ENCODE results near the gene EN2. TPM values are rescaled to one million over a fixed set of nuclear protein-coding genes. Genes with fewer than 3 reads are reported as not detected.

EN2 gene
- total RNA-seq, 1 experiment from 2014 or later, result not detected

GRCh38 chr7:155483868-155484325 lies 26.0 kb downstream of the EN2 start:
- H3K4me3 ChIP-seq, result no peak overlapping the region
- no TSS peak for BruUV-seq (replicated peaks)
- peaks cover 5% of the 10 kb centered on the region; the same call in 1 of the 2 replicates for H3K9me3 ChIP-seq (ENCODE audit: insufficient read depth, low read depth)
- H2AFZ ChIP-seq, result no peak overlapping the region
- H3K27ac ChIP-seq, result no peak overlapping the region
- DNase-seq, result no peak
- no peak overlapping the region for H3K4me2 ChIP-seq
- TF ChIP-seq EZH2 (IDR thresholded peaks at IDR 0.05; ENCODE audit: low read depth) (peak; percentile 54; the same call in 1 of the 2 replicates), CTCF (conservative IDR thresholded peaks at IDR 0.05) (no peak)
- H3F3A ChIP-seq (ENCODE audit: insufficient read depth, low read depth), result peaks cover 5% of the 10 kb centered on the region; the same call in 1 of the 2 replicates
- CTCF ChIA-PET, result no interaction called here
- peaks cover 99% of the 10 kb centered on the region for H3K27me3 ChIP-seq (ENCODE audit: insufficient read depth, low read depth)
- intact Hi-C loops (cut with micrococcal nuclease; ENCODE audit: unreplicated experiment), result no loop called here
- H3K36me3 ChIP-seq (ENCODE audit: low read depth), result no peaks in the 10 kb centered on the region
- no peaks in the 10 kb centered on the region for H3K4me1 ChIP-seq (replicated peaks; ENCODE audit: insufficient read depth)
- no peaks in the 10 kb centered on the region for H3K79me2 ChIP-seq (ENCODE audit: low read depth)
- H3K9me2 ChIP-seq (ENCODE audit: insufficient read depth), result no peaks in the 10 kb centered on the region
- POLR2A ChIA-PET (ENCODE audit: unreplicated experiment), result no interaction called here
- H4K20me1 ChIP-seq (ENCODE audit: insufficient read depth), result no peaks in the 10 kb centered on the region

- CTCF ChIA-PET, result no interaction called here
Observed at GRCh38 chr7:155484483-155485399, 26.8 kb downstream of the EN2 start.

More at GRCh38 chr7:155484483-155485399, 26.8 kb downstream of the EN2 start:
- Histone ChIP-seq H3K27ac (no peak overlapping the region), H3F3A (ENCODE audit: insufficient read depth, low read depth) (peaks cover 5% of the 10 kb centered on the region; the same call in 1 of the 2 replicates), H3K4me3 (no peak overlapping the region), H3K27me3 (ENCODE audit: insufficient read depth, low read depth) (peaks cover 99% of the 10 kb centered on the region), H3K9me2 (ENCODE audit: insufficient read depth) (no peaks in the 10 kb centered on the region), H3K9me3 (ENCODE audit: insufficient read depth, low read depth) (peaks cover 5% of the 10 kb centered on the region; the same call in 1 of the 2 replicates), H3K4me2 (no peak overlapping the region), H3K4me1 (replicated peaks; ENCODE audit: insufficient read depth) (no peaks in the 10 kb centered on the region), H4K20me1 (ENCODE audit: insufficient read depth) (no peaks in the 10 kb centered on the region), H3K36me3 (ENCODE audit: low read depth) (no peaks in the 10 kb centered on the region), H3K79me2 (ENCODE audit: low read depth) (no peaks in the 10 kb centered on the region), H2AFZ (no peak overlapping the region)
- BruUV-seq (replicated peaks), result no TSS peak
- POLR2A ChIA-PET (ENCODE audit: unreplicated experiment), result no interaction called here
- DNase-seq, result no peak
- intact Hi-C loops (cut with micrococcal nuclease; ENCODE audit: unreplicated experiment), result no loop called here
- TF ChIP-seq EZH2 (IDR thresholded peaks at IDR 0.05; ENCODE audit: low read depth), result no peak
- no peak for TF ChIP-seq CTCF (conservative IDR thresholded peaks at IDR 0.05)
